Measurements from ENCODE around the gene CALML3. TPM values are rescaled to one million over a fixed set of nuclear protein-coding genes. Genes with fewer than 3 reads are reported as not detected.

The CALML3 gene
- total RNA-seq, 3 donors from 2014 or later (not counting 1 experiment from before 2014, with no cell fraction given): not detected

DNA sequence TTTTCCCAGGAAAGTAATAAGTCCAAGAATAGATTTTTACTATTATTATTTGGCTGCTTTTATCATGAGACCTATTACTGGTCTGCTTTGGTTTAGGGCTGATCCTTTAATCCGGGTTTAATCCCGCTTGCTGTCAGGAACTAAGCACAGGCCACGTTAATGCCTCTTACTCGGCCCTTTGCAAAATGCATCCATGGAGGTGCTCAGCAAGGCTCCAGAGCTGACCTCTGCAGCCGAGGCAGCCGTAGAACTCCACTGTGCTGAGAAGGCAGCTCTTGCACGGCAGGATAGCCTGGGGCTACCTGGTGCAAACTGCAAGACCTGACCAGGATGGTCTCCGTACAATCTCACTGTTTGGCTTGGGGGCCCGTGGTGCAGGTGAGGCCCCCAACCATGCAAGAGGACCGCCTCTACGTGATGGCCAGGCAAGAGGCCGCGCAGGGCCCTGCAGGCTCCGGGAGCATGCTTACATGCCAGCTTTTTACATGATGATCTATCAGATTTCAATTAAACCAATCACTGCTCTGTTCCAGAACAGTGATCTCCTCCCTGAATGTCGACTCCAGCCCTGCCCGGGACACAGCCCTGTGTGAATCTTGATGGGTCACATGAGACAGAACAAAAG lies 10.4 kb upstream of the CALML3 start:
- no peak overlapping the region for H3K4me3 Mint-ChIP-seq
- no peaks in the 10 kb centered on the region for H3K4me1 Mint-ChIP-seq
- TF ChIP-seq, protein P1, sequence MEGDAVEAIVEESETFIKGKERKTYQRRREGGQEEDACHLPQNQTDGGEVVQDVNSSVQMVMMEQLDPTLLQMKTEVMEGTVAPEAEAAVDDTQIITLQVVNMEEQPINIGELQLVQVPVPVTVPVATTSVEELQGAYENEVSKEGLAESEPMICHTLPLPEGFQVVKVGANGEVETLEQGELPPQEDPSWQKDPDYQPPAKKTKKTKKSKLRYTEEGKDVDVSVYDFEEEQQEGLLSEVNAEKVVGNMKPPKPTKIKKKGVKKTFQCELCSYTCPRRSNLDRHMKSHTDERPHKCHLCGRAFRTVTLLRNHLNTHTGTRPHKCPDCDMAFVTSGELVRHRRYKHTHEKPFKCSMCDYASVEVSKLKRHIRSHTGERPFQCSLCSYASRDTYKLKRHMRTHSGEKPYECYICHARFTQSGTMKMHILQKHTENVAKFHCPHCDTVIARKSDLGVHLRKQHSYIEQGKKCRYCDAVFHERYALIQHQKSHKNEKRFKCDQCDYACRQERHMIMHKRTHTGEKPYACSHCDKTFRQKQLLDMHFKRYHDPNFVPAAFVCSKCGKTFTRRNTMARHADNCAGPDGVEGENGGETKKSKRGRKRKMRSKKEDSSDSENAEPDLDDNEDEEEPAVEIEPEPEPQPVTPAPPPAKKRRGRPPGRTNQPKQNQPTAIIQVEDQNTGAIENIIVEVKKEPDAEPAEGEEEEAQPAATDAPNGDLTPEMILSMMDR (IDR thresholded peaks at IDR 0.05): no peak
- intact Hi-C loops (cut with micrococcal nuclease): no loop called here
- ATAC-seq (no peak), DNase-seq (no peak)
- Histone ChIP-seq H3K27me3 (ENCODE audit: control insufficient read depth, insufficient read depth, low read length) (no peaks in the 10 kb centered on the region), H3K36me3 (ENCODE audit: control insufficient read depth, insufficient read depth, low read length) (no peaks in the 10 kb centered on the region), H3K9me3 (ENCODE audit: control insufficient read depth, insufficient read depth, low read length) (no peaks in the 10 kb centered on the region), H3K4me3 (ENCODE audit: low read length) (no peak overlapping the region), H3K27ac (ENCODE audit: low read length) (no peak overlapping the region), H3K4me1 (ENCODE audit: control insufficient read depth, insufficient read depth, low read length) (no peaks in the 10 kb centered on the region)
- no peaks in the 10 kb centered on the region for H3K9me3 Mint-ChIP-seq
- WGBS (ENCODE audit: insufficient coverage): 91% methylated on average over 16 of the region's 16 CpGs
- H3K36me3 Mint-ChIP-seq: no peaks in the 10 kb centered on the region
- H3K27me3 Mint-ChIP-seq (ENCODE audit: low read depth in 2 of 2): peaks cover 7 to 16% of the 10 kb centered on the region in 2 donors
- no peak overlapping the region for H3K27ac Mint-ChIP-seq

DNA sequence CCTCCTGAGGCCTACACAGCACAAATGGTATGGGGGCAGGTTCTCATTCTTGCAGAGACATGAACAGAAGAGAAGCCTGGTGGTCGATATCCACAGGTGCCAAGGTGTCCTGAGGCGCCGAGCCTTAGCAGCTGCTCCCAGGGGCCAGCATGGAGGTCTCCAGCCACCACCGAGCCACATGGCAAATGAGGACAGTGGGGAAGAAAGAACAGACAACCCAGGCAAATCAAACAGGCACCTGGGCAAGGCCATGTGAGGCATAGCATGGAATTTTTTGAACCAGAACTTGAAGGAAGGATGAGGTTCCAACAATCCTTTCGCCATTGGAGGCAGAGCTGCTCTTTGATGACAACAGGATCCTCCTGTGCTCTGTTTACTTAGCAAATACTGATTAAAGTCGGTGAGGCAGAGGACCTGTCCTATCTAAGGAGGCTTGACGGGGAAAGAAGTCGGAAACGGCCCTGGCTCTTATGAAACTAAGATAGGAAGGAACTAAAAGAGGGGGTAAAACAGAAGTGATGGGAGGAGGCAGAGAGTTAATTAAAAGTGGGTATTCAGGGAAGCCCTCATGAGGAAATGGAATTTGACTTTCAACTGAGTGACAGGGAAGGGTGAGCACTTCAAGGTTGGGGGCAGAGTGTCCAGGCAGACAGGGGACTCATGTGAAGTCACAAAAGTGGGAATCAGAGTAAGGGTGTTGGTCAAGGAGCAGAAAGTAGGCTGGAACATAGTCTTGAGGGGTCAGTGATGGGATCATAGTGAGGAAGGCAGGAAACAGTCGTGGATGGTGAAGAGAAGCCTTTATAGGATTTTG lies 8.6 kb upstream of the CALML3 start:
- Histone ChIP-seq H3K9me3 (ENCODE audit: control insufficient read depth, insufficient read depth, low read length) (no peaks in the 10 kb centered on the region), H3K4me3 (ENCODE audit: low read length) (no peak overlapping the region), H3K4me1 (ENCODE audit: control insufficient read depth, insufficient read depth, low read length) (no peaks in the 10 kb centered on the region), H3K27me3 (ENCODE audit: control insufficient read depth, insufficient read depth, low read length) (no peaks in the 10 kb centered on the region), H3K27ac (ENCODE audit: low read length) (no peak overlapping the region), H3K36me3 (ENCODE audit: control insufficient read depth, insufficient read depth, low read length) (no peaks in the 10 kb centered on the region)
- no peaks in the 10 kb centered on the region for H3K4me1 Mint-ChIP-seq
- DNase-seq (no peak), ATAC-seq (no peak)
- TF ChIP-seq, protein P1 (IDR thresholded peaks at IDR 0.05): no peak
- H3K27ac Mint-ChIP-seq: no peak overlapping the region
- intact Hi-C loops (cut with micrococcal nuclease): no loop called here
- H3K9me3 Mint-ChIP-seq: no peaks in the 10 kb centered on the region
- H3K4me3 Mint-ChIP-seq: no peak overlapping the region
- 80% methylated on average over 10 of the region's 10 CpGs for WGBS (ENCODE audit: insufficient coverage)
- H3K27me3 Mint-ChIP-seq (ENCODE audit: low read depth in 2 of 2): peaks cover 7 to 19% of the 10 kb centered on the region in 2 donors
- H3K36me3 Mint-ChIP-seq: no peaks in the 10 kb centered on the region

DNA sequence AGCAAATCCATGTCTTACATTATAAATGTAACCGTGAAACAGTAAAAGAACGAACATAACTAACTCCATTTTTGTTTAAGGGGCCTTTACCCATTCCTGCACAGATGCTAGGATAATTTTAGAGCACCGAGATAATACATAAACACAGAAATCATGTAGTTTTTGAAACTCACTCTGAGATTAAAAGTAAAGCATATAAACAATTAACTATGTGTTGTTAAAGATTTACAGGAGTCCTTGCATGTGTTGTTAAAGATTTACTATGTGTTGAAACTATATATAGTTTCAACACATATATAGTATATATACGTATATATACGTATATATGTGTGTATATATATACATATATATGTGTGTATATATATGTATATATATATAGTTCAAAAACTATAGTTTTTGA lies 7.2 kb upstream of the CALML3 start:
- no peaks in the 10 kb centered on the region for H3K9me3 Mint-ChIP-seq
- TF ChIP-seq, protein P1 (IDR thresholded peaks at IDR 0.05): no peak
- H3K27me3 Mint-ChIP-seq (ENCODE audit: low read depth in 2 of 2): peaks cover 7 to 19% of the 10 kb centered on the region in 2 donors
- H3K4me3 ChIP-seq (ENCODE audit: low read length): no peak overlapping the region
- H3K4me3 Mint-ChIP-seq: no peak overlapping the region
- 89% methylated on average over 2 of the region's 5 CpGs for WGBS (ENCODE audit: insufficient coverage)
- DNase-seq: no peak
- no peak overlapping the region for H3K27ac Mint-ChIP-seq
- H3K36me3 Mint-ChIP-seq: no peaks in the 10 kb centered on the region
- intact Hi-C loops (cut with micrococcal nuclease): no loop called here
- no peaks in the 10 kb centered on the region for H3K27me3 ChIP-seq (ENCODE audit: control insufficient read depth, insufficient read depth, low read length)
- H3K4me1 ChIP-seq (ENCODE audit: control insufficient read depth, insufficient read depth, low read length): no peaks in the 10 kb centered on the region
- no peaks in the 10 kb centered on the region for H3K36me3 ChIP-seq (ENCODE audit: control insufficient read depth, insufficient read depth, low read length)
- no peaks in the 10 kb centered on the region for H3K9me3 ChIP-seq (ENCODE audit: control insufficient read depth, insufficient read depth, low read length)
- ATAC-seq: no peak
- H3K27ac ChIP-seq (ENCODE audit: low read length): no peak overlapping the region
- no peaks in the 10 kb centered on the region for H3K4me1 Mint-ChIP-seq
